COR-L47 (cell line): ENCODE data around the gene WDFY4.

Source experiments
- DNase-seq: peaks from one replicate; lab custom pipeline; 2025; lab: John Stamatoyannopoulos, UW

WDFY4 gene

DNA sequence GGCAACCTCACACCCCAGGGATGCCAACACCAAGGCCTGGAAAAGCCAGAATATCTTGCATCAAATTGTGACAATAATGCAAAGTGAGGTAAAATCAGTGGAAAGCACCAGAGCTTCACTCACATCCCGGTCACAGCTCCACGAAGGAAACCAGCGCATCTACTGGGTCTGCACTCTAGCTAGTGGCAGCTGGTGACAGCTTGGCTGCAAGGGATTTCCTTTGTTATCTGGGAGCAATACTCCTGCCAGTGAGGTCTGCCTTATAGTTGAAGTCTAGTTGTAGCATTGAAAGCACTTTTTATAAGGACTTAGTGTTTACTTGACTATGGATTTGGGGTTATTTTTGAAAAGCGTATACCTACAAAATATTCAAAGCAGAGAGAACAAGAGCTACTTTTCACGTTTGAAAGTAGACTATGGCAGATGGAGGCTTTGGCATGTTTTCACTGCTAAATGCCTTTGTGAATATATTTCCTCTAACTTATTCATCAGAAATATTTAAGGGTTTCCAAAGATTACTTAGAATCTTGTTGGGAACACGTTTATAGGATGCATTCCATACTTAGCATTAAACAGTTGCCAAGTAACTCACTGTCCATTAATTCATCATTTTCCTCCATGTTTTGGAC is 26.1 kb downstream of the WDFY4 start:
- DNase-seq, result no peak

DNA sequence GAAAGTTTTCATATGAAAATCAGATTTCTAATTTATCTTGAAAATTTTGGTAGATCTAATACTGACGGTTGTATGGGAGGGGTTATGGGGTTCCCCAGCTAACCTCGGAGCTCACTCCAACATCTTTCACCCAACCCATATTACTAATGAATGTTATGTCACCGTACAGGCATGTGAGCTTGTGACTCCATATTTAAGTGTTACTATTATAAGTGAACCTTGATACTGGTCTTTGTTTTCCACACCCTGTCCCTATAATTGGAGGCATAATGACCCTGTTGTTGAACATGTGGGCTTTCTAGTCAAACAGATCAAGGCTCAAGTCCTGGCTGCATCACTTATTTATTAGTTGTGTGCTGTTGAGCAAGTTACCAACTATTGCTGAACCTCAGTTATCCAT is 27.2 kb downstream of the WDFY4 start:
- no peak for DNase-seq

DNA sequence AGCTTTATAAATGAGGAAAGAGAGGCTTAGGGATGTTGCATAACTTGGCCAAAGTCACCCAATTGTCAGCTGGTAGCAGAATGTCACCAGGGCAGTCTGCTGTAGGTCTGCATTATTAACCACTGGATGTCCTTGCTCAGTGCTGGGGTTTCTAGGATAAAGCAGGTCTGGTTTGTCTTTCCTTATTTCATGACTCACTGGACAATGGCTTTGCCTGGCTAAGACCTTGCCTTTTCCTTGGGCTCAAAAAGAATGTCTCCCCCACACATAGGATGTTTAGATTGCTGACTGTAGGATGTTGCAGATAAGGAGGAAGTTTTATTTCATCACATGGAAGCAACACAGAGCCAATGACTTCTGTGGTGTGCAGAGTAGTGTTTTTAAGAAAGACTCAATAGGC is 29.4 kb downstream of the WDFY4 start:
- no peak for DNase-seq

DNA sequence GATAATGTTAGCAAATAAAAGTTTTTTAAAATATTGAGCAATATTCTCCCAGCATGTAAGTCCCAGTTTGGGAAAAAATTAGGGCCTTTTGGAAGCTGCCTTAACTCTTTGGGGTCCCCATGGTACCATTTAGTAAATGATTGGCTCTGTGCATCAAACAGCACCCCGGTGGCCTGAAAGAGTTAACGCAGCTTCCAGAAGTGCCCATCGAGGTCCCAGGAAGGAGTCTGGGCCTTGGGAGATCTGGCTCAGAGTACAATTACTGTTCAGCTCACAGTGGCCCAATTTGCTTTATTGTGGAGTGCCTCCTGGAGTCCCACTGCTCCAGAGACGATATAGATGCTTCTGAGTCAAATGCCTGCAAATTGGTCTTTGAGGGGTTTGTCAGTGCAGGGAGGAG is 31.7 kb downstream of the WDFY4 start:
- no peak for DNase-seq

DNA sequence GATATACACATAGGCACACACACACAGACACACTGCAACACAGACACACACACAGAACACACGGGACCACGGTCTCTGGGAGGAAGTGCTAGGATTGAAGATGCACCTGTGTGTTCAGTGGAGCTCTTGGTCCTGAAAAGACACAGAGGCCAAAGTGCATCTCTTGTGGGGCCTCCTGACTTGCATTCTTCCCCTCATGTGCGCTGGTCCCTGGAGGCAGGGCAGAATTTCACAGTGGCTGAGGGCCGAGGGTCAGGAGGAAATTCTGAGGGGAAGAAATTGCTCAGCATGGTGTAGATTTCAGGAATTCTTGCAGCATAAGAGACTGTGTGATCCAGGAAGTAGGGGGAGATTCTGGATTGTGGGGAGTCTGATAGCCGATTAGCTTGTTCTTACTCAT is 35.9 kb downstream of the WDFY4 start:
- no peak for DNase-seq

DNA sequence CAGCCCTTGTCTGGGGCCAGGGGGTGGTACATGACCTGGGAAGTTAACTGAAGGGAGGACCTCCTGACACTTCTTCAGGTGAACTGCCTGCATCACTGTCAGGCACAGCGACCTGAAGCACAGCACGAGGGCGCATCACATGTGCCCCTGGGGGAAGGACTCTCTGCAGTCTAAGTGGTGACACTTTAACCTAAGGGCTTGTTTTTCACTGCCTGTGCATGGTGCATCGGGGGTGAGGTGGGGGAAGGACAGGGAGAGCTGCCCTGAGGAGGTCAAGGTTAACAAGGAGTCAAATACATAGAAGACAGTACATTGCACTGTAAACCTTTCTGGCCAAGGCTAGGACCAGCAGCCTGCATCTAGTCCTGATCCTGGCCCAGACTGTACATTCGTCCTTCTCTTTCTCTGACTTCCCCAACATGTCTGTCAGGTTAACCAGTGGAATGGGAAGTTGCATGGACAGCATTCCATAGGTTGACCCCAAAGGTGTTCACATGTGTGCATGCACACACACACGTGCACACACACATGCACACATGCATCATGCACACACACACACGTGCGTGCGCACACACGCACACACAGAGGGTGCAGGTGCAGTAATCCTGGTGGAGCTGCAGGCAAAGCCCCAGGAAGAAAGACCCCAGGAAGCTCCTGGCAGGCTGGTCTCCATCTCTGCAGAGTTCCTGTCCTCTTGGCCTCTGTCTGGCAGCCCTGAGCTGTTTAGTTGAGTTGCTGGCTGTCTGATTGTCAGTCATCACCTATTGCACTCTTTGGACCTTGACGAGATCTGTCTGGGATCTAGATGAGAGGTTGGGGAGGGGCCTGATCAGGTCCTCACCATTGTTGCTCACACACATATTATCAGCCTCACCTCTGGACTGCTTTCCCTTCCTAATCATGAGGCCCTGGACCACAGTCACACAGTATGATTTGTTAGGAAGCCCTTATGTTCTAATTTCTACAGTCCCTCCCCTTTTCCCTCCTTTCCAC is 37.8 kb downstream of the WDFY4 start:
- DNase-seq, result no peak

DNA sequence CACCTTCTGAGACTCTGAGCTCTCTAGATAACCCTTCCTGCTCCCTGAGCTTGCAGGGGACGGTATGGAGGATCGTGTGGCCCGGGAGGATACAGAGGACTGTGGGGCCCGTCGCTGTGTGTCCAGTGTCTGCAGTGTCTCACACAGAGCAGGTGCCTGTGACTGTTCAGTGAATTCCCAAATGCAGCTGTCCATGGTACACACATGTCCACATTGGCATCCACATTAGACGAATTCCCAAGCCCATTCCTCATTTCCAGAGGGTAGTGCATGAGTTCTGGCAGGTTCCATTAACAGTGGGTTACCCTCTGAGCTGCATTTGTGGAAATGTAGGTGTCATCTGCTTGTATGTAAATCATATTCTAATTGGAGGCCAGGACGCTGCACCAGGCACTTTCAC is 39.5 kb downstream of the WDFY4 start:
- no peak for DNase-seq

DNA sequence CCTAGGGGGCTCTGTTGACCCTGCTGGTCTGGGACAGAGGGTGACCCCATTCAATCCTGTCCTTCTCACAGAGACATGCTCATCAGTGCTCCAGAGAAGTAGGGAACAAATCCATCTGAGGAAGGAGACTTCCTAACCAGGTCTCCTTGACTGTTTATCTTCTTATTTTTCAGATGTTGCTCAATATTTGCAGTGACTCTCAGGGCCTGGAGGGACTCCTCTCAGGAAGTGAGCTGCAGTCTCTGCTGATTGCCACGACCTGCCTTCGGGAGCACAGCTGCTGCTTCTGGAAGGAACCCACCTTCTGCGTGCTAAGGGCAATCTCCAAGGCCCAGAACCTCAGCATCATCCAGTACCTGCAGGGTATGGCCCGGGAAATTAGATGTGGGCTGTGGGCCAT is 41.0 kb downstream of the WDFY4 start:
- no peak for DNase-seq

DNA sequence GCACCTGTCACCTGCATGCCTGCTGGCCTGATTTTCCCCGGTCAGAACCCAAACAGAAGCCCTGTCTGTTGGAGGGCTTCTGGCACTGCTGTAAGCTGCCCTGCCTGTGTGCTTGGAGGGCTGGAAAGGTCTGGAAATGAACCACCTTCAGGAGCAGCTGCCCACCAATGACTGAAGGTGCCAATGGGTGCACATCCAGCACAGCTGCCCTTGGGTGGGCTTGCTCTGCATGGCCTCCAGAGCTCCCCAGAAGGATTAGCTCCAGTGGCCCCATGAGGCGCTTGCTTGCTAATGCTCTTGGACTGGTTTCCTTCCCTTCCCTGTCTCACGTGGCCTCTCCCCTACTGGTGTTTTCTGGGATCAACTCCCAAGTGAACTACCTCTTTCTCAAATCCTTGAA is 43.2 kb downstream of the WDFY4 start:
- no peak for DNase-seq

DNA sequence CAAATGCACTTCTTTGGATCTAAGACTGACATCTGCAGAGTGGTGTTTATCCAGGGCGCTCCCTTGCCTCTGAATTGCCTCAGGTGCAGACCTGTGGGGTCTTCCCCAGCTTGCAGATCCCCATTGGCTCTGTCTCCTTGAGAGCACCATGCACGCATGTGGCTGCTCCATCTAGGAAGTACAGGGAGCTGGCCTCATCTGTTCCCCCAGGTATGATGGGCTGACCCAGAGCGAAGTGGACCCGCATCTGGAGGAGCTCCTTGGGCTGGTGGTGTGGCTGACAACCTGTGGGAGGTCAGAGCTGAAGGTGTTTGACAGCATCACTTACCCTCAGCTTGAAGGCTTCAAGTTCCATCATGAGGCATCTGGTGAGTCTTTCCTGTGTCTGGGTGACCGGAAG is 44.5 kb downstream of the WDFY4 start:
- no peak for DNase-seq

DNA sequence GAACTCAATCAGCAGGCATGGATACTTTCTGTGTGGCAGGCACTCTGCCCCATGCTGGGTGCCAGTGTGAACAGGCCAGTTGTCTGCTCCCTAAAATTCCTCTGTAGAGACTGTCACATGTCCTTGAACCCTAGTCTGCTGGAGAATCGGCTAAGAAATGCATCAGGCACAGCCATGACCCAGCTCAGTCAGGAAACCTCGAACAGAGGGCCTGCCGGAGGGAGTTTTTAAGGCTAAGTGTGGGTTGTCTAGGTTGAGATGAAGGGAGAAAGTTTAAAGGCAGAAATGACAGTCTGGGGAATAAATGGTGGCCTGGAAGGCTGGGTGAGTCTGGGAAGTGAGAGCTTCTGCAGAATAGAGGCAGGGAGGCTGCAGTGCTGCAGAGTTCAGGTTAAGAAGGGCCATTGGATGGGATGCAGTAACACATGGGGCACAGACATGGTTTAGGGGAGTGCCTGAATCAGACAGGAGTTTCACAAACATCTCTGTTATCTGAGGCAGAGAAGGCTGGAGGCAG is 45.3 kb downstream of the WDFY4 start:
- DNase-seq, result no peak

DNA sequence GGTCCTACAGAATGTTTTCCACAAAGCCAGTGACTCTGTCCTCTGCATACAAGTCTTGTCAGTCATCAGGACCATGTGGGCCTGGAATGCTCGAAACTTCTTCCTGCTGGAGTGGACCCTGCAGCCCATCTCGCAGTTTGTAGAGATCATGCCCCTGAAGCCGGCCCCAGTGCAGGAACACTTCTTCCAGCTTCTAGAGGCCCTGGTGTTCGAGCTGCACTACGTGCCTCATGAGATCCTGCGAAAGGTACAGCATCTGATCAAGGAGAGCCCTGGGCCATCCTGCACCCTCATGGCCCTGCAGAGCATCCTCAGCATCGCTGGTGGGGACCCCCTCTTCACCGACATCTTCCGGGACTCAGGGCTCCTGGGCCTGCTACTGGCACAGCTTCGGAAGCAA is 46.5 kb downstream of the WDFY4 start:
- no peak for DNase-seq

DNA sequence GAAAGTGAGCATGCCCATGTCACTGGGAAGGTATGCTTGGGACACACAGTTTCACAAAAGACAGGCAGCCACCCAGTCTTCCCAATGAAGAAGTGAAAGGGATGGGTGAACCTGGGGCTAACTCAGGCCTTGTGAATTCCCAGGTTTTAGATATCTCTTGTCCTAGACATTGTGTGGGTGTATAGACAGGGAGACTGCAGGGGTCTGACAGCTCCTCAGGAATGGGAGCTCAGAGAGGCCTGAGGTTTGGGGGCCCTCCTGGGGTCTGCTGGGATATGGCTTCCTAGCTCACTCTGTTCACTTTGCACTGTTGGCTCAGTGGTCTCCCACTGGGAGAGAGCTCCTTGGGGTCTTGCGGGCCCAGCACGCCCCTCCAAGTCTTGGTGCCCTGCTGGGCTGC is 47.0 kb downstream of the WDFY4 start:
- DNase-seq, result no peak

DNA sequence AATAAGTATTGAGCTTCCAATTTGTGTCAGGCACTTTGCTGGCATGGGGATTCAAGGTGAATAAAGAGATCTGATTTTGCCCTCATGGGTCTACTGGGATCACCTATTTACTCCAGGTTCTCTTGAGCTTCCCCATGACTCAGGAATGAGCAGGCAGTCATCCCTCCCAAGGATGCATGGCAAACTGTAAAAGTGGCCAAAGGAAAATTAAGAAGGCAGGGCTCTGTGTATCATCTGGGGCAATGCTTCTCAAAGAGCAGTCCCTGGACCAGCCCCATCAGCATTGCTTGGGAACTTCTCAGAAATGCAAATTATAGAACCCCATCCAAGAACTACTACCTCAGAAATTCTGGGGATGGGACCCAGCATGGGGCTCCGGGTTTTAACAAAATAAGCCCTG is 48.7 kb downstream of the WDFY4 start:
- no peak for DNase-seq

DNA sequence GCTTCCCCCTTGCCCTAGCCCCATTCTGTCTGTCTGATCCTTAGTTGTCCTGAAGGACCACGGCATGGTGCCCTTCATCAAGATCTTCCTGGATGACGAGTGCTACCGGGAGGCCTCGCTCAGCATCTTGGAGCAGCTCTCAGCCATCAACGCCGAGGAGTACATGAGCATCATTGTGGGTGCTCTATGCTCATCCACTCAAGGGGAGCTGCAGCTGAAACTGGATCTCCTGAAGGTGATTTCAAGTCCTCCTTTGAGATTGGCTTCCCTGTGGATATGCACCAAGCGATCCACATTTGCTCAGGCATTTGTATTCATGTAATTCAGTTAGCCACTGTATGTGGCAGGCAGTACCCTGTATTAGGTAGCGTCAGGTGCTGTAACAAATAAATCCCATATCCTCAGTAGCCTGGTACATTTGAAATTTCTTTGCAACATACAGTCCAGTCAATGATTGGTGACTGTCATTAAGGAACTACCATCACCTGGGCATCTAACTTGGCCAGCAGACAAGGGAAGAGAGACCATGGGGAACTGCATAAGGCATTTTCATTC is 51.2 kb downstream of the WDFY4 start:
- DNase-seq, result no peak

DNA sequence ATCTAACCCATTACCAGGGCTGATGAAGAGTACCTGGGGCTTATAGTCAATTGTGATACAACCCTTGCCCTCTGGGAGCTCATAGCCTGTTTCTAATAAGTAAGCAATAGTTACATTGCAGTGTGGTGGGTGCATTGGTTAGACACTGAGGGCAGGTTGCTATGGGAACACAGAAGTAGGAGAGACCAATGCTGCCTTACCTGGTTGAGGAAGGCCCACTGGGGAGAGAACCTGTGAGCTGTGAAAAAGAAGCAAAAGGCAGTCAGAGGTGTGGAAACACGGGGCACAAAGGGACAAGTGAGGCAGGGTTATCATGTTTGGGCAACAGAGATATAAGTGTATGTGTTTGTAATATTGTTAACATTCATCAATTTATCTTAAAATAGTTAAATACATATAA is 51.9 kb downstream of the WDFY4 start:
- no peak for DNase-seq

DNA sequence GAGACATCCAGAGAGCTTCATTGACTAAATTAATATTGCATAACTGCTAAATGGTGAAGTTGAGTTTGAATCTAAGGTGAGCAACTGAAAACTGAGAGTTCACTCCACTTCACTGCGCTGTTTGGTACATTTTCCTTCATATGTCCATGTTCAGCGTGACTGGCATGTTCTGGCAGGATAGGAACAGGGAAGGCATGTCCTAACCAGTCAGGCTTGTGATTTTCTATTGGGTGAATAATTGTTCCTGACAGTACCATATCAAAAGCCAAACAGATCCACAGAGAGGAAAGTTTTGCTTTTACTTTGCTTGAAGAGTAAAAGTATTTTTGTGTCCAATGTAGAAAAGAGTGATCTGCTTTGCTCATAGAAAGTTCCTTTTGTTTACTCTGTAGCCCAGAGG is 53.2 kb downstream of the WDFY4 start:
- no peak for DNase-seq

DNA sequence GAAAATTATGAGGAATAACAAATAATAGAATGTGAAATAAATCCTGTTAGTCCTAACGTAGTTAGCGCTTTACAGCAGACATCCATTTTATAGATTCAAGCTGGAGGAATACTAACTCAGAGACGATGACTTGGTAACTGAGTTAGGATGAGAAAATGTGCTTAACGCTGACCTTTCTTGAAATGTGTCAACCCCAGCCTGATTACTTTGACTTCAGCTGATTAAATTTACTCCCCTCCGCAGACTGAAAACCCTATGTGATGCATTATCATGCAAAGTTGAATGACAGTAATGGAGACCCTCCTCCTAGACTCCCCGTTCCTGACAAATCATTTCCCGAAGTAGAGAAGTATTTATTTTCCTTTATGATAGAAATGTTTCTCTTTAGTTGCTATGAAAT is 54.5 kb downstream of the WDFY4 start:
- DNase-seq, result no peak

DNA sequence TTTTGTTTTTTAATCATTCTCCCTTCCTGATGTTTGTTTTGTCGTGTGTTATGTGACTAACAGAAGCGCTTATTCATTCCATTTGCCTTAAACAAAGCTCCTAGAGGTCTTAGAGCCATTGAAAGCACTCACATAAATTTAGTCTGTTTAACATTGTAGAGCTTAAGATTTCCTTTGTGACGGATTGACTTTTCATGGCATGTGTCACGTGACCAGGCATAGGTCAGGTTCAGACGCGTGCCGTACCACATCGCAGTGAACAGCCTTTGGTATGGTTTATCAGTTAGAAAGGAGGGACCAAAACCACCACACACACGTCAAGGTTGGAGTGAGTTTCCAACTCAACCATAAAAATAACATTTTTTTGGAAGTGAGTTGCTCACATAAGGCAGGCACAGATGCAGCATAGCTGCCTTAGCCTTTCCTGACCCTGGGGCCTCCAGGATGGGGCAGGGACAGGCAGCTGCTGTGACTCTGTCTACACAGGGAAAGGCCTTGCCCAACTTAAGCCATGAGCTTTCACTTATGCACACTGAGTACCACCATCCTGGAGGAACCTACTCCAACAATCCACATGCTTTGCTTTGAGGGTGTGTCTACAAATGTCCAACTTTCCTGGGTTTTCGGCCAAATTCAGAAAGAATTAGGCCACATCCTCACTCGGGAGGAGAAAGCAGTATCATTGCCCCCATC is 55.5 kb downstream of the WDFY4 start:
- no peak for DNase-seq

DNA sequence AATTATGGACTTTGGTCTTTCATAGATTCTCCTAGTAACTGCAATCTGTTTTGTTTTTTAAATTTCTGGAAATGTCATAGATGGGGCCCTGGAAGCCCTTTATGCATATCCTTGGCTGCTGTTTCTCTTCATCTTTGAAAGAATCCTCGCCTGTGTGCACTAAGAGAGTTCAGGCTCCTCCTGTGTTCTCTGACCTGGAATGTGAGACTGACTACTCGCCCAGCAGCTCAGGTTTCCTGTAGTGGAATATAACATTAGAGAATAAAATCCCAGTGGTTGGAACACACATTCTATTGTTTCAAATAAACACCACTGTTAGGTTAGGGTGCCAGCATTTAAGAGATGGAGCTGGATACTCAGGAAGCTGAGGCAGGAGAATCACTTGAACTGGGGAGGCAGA is 56.3 kb downstream of the WDFY4 start:
- DNase-seq, result no peak

DNA sequence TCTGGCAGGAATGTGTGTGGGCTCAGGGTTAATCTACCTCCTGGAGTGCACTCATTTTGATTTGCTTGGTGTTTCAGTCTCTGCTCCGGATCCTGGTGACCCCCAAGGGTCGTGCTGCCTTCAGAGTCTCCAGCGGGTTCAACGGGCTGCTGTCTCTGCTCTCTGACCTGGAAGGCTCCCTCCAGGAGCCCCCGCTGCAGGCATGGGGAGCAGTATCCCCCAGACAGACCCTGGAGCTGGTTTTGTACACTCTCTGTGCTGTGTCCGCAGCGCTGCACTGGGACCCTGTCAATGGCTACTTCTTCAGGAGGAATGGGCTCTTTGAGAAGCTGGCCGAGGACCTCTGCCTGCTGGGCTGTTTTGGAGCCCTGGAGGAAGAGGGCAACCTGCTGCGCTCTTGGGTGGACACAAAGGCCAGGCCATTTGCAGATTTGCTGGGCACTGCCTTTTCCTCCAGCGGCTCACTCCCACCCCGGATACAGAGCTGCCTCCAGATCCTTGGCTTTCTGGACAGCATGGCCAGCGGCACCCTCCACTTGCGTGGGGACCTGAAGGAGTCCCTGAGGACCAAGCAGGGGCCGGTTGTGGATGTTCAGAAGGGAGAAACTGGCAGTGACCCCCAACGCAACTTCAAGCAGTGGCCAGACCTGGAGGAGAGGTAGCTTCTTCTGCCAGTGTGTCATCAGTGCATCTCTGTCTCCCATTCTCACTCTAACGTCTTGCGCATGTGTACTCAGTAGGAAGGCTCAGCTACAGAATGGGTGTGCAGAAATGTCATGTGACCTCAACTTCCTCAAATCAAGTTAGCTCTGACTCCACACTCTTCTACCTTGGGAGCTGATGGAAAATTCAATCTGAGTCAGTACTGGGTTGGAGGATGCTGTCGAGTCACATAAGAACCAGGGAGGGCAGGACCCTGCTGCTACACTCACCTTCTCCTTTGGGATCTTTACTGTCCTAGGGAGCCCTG is 58.5 kb downstream of the WDFY4 start:
- DNase-seq, result no peak
